HG03095 (cell line): ENCODE measurements around the gene ULBP1.
A peak's percentile ranks its signal among the peaks of the same experiment; 100 is the strongest.
"Not testable (repeated sequence)": the region's sequence is repeated elsewhere in the genome, so short reads cannot be mapped to it uniquely, and the experiment has no call there.

Experiments used
- ATAC-seq: cut with Tn5 transposase; IDR thresholded peaks from one replicate; pipeline ENCODE4 v1.9.1; 2021; ENCODE audit warnings: moderate library complexity; ENCODE audit not compliant: unreplicated experiment

ULBP1 gene

DNA sequence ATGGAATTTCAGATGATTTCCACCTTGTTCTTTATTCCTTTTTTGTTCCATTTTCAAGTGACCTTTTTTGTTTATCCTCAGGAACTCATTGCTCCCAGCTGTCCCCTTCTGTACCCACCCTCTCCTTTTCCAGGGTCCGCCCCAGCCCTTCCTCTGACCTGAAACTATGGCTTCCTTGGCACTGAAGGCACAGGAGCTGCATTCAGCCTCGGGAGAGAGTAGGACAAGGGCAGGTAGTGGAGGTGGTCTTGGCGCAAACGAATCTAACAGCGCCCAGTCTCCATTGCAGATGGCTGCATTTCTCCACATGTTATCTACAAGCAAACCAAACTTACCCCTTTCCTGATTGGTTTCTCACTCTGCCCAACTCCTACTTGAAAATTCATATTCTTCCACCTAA lies 30.7 kb upstream of the ULBP1 start:
- ATAC-seq = no peak

- no peak for ATAC-seq
These were observed 30.3 kb upstream of the ULBP1 start for GRCh38 chr6:149933461-149933860.

GRCh38 chr6:149934249-149935156 lies 29.2 kb upstream of the ULBP1 start:
- no peak for ATAC-seq

GRCh38 chr6:149935246-149935645 lies 28.5 kb upstream of the ULBP1 start:
- no peak for ATAC-seq

GRCh38 chr6:149935668-149936067 lies 28.1 kb upstream of the ULBP1 start:
- no peak for ATAC-seq

GRCh38 chr6:149936743-149937142 lies 27.0 kb upstream of the ULBP1 start:
- no peak for ATAC-seq

DNA sequence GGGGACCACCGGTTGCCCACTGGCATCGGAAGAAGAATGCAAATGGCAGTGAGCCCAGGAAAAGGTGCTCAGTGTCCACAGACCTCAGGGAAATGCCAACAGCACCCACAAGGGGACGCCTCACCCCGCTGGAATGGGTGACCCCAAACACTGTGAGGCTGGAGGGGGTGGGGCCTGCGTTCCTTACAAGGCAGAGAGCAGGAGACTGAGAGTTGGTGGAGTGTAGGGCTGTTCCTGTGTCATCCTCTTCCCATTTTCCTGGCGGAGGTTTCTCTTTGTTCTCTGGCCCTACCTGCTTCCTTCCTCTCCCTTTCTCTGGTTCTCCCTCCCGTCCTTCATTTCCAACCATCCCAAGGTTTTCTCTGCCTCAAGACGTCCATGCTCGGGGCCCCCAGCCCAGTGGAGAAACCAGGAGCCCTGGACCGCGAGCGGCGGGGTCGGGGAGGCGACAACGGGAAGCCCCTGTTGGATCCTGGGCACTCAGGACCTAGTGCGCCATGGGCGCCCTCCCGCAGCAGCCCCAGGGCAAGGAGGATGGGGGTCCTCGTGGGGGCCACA lies 25.7 kb upstream of the ULBP1 start:
- not testable (repeated sequence) for ATAC-seq

DNA sequence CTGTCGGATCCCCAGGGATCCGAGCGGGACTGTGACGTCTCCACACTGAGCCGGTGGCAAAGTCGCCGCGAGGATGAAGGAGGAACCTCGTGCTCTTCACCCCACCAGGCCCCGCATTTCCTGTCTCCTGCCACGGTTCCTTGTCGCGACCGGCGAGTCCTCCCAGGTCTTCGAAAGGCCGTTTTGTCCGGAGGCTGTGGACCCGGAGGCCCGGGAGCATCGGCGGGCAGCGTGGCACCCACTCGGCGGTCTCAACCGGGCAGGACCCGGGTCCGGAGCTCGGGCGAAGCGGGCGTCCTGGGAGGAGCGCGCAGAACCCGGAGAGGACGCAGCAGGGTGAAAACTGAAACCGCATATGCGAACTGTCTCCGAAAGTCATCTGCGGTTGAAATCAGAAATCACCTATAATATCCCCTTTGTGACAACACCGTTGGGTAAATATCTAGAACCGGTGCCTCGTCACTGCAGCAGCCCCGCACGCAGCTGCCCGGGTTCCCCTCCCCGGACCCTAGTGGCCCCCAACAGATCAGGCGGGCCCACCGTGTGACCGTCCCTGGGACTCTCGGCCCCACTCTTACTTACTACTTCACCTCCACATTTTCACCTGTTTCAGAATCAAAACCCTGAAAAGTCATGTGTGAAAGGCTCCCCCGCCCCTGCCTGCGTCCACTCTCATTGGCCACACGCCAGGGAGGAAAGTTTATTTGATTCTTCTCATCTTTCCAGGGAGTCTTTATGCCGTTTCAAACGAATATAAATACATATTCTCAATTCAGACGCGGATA lies 25.0 kb upstream of the ULBP1 start:
- ATAC-seq = peak; percentile 87

GRCh38 chr6:149939356-149939648 lies 24.4 kb upstream of the ULBP1 start:
- no peak for ATAC-seq

GRCh38 chr6:149939909-149940671 lies 23.7 kb upstream of the ULBP1 start:
- no peak for ATAC-seq

DNA sequence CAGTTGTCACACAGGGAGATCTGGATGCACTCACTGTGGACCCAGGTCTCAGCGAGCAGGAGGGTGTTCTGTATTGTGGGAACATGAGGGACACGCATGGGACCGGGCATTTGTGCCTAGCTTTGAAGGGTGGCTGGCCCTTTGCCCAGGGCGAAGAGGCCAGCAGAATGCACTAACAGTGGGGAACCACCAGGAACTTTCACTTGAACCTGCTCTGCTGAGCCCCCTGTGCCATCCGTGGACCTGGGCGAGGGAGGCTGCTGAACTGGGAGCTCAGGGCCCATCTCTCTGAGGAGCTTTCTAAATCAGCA lies 23.1 kb upstream of the ULBP1 start:
- ATAC-seq = no peak

DNA sequence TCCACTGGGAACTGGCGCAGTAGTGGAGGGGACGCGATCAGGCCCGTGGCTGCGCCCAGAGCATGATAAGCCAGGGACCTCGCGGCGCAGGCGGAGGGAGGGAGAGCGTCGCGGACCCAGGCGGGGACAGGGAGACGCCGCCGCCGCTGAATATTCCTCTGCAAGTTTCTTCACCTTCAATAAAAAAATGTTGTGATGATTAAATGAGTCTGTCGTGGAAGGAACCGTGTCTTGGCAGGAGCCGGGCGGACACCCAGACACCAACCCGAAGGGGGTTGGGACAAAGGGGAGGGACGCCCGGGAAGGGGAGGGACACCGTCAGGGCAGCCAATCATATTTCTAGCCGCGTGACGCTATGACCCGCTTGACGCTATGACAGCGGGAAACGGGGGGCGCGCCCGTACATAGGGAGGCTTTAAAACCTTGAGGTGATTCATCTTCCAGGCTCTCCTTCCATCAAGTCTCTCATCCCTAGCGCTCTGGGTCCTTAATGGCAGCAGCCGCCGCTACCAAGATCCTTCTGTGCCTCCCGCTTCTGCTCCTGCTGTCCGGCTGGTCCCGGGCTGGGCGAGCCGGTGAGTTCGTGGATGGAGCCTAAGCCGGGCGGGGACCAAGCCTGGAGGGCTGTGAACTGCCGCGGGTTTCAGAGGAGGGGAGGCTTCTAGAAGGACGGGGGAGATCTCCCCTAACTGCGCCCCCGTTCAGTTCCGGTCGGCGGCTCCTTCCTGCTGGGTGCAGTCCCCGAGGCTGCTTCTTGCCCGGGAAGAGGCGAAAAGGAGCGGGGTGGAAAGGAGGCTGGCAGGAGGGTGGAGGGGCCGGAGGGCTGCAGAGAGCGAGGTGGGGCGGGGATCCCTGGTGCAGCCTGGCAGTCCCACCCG lies 21.9 kb upstream of the ULBP1 start, which contains the start of gene ULBP2:
ULBP2 (plus strand) TSS at position 432 of the 878 bp plus-strand sequence; CDS start at position 491, 59 bp downstream.
- ATAC-seq = no peak

- ATAC-seq = no peak
These were observed 21.3 kb upstream of the ULBP1 start for GRCh38 chr6:149942461-149942829.

- not testable (repeated sequence) for ATAC-seq
These were observed 20.4 kb upstream of the ULBP1 start for GRCh38 chr6:149943321-149943720.

DNA sequence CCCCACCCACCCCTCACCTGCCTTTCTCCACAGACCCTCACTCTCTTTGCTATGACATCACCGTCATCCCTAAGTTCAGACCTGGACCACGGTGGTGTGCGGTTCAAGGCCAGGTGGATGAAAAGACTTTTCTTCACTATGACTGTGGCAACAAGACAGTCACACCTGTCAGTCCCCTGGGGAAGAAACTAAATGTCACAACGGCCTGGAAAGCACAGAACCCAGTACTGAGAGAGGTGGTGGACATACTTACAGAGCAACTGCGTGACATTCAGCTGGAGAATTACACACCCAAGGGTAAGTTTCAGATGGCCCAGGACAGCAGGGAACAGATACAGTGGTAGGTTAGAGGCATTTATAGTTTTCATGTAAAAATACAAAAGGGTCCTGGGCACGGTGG lies 18.5 kb upstream of the ULBP1 start:
- ATAC-seq = not testable (repeated sequence)

GRCh38 chr6:149946631-149947030 lies 17.1 kb upstream of the ULBP1 start:
- not testable (repeated sequence) for ATAC-seq

- not testable (repeated sequence) for ATAC-seq
These were observed 16.2 kb upstream of the ULBP1 start for GRCh38 chr6:149947533-149947932.

- ATAC-seq = no peak
These were observed 15.7 kb upstream of the ULBP1 start for GRCh38 chr6:149948011-149948410.

DNA sequence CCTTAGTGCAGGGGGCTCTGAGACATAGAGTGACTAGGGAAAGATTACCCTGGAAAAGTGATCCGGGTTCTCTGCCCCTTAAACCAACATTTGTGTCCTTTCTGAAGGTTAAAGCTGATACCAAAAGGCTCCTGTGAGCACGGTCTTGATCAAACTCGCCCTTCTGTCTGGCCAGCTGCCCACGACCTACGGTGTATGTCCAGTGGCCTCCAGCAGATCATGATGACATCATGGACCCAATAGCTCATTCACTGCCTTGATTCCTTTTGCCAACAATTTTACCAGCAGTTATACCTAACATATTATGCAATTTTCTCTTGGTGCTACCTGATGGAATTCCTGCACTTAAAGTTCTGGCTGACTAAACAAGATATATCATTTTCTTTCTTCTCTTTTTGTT lies 15.1 kb upstream of the ULBP1 start:
- no peak for ATAC-seq

DNA sequence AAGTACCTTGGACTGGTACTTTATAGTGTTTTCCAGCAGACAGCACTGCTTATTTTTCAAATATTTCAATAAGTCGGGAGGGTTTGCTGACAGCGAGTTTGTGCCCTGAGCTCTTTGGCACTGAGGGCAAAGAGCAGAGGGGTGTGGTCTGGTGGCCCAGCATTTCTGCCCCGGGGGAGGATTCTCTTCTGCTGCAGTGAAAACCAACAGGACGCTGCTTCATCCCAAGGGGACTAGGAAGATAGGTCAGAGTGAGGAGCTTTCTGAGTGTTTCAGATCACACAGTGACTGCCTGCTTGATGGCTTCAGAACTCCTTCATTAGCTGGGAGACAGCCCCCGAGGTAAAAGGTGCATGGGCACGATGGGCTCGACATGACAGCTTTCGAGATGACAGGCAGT lies 13.3 kb upstream of the ULBP1 start:
- no peak for ATAC-seq
